Hepatocyte (in vitro differentiated cells): ENCODE data around the gene FIBCD1. TPM values are rescaled to one million over a fixed set of nuclear protein-coding genes. Genes with fewer than 3 reads are reported as not detected.

Experiments
- DNase-seq: peaks from one replicate; pipeline ENCODE4 v3.0.0-alpha.2; 2016; ENCODE audit warnings: low spot score
- H2AFZ ChIP-seq: fragments of 200-600 bp; sonication (generic); 2 replicates; pipeline ENCODE4 v1.6.0; 2016; ENCODE audit warnings: antibody characterized with exemption, mild to moderate bottlenecking
- H3K27ac ChIP-seq: fragments of 200-600 bp; sonication (generic); 2 replicates; pipeline ENCODE4 v1.5.1; 2016; ENCODE audit warnings: mild to moderate bottlenecking
- H3K27me3 ChIP-seq: fragments of 200-600 bp; sonication (generic); 2 replicates; pipeline ENCODE4 v1.6.1; 2016
- H3K36me3 ChIP-seq: fragments of 200-600 bp; sonication (generic); replicated peaks from 2 replicates; pipeline ENCODE4 v1.5.1; 2016; ENCODE audit warnings: low read depth; ENCODE audit not compliant: insufficient read depth
- H3K4me1 ChIP-seq: fragments of 200-600 bp; sonication (generic); 2 replicates; pipeline ENCODE4 v1.5.1; 2016; ENCODE audit warnings: mild to moderate bottlenecking, moderate library complexity; ENCODE audit not compliant: insufficient read depth
- H3K4me2 ChIP-seq: fragments of 200-600 bp; sonication (generic); 2 replicates; pipeline ENCODE4 v1.6.0; 2016
- H3K4me3 ChIP-seq: fragments of 200-600 bp; sonication (generic); 2 replicates; pipeline ENCODE4 v1.5.1; 2016; ENCODE audit warnings: mild to moderate bottlenecking
- H3K79me2 ChIP-seq: fragments of 200-600 bp; sonication (generic); 2 replicates; pipeline ENCODE4 v1.6.0; 2017; ENCODE audit warnings: mild to moderate bottlenecking
- H3K9me2 ChIP-seq: fragments of 200-600 bp; sonication (generic); replicated peaks from 2 replicates; pipeline ENCODE4 v1.6.0; 2017; ENCODE audit warnings: mild to moderate bottlenecking; ENCODE audit not compliant: insufficient read depth
- H3K9me3 ChIP-seq: fragments of 200-600 bp; sonication (generic); 2 replicates; pipeline ENCODE4 v1.5.1; 2016; ENCODE audit warnings: low read depth, mild to moderate bottlenecking
- H4K20me1 ChIP-seq: fragments of 200-600 bp; sonication (generic); 2 replicates; pipeline ENCODE4 v1.6.0; 2016; ENCODE audit warnings: mild to moderate bottlenecking; ENCODE audit not compliant: insufficient read depth, poor library complexity, severe bottlenecking
- EZH2 ChIP-seq: fragments of 200-600 bp; sonication (generic); IDR thresholded peaks from 2 replicates; pipeline ENCODE4 v1.6.1; 2016; ENCODE audit warnings: antibody characterized with exemption, mild to moderate bottlenecking, borderline replicate concordance
- EZH2phosphoT487 ChIP-seq: fragments of 200-600 bp; sonication (generic); IDR thresholded peaks from one replicate; pipeline ENCODE4 v1.6.1; 2018; ENCODE audit warnings: antibody characterized with exemption, mild to moderate bottlenecking, low read depth, moderate library complexity; ENCODE audit not compliant: unreplicated experiment, severe bottlenecking
- WGBS: methylation state at CpG from one replicate; pipeline ENCODE4 v1.1.6; 2016; ENCODE audit warnings: low lambda C conversion rate; ENCODE audit errors: missing lambda C conversion rate; 5-methylcytosine and 5-hydroxymethylcytosine counted together
- polyA plus RNA-seq: library from polyadenylated mRNA; unstranded; fragments of >200 nt; fragmentation: Nextera tagmentation; extraction: Ambion mirVana; gene quantifications from 2 replicates; pipeline ENCODE4 v1.2.1, GENCODE V29; 2016
- total RNA-seq: library from RNA; depleted of rRNA; stranded (reverse); fragments of >200 nt; gene quantifications from 2 replicates; pipeline ENCODE4 v1.2.3, GENCODE V29; 2014
- TF ChIP-seq, protein P1 (sequence below): fragments of 200-600 bp; sonication (generic); IDR thresholded peaks from 2 replicates; pipeline ENCODE4 v1.5.1; 2016; ENCODE audit warnings: antibody characterized with exemption, mild to moderate bottlenecking; ENCODE audit not compliant: poor library complexity

Gene FIBCD1
- total and polyA plus RNA-seq, 2 experiments from 2014 or later, result 0.33 TPM; not detected in 1

DNA sequence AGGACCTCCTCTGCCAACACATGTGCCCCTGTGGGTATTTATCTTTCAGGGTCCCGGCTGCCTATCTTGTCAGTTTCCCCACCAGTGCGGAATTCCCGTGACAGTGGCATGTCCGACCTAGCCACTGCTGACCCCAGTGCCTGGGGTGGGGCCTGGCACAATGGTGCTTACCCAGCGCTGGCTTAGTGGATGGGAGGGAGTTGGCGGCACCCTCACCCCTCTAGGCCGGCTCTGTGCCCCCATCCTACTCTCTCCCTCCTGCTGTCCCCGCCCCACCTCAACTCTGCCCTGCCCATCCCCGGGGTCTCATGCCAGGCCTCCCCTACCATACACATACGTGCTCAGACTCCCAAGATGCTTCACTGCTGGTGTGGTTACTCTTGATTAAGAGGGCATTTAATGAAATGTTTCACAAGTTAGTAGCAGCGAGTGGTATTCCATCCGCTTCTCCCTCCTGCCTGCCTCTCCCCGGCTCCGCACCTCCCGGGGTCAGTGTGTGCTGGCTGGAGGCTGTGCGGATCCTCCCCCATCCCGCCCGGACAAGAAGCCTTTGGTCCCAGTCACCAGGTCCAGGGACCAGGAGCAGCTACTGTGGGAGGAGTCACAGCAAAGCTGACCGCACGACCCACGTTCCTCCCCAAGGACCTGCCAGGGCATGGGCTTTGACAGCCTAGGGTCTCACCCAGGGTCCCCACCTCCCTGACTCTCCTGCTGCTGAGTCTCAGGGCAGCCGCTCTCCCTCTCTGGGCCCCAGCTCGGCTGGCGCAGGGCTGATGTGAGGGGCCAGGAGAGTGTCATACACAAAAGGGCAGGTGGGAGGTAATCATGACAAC, 32.9 kb downstream of the FIBCD1 start:
- H3K4me3 ChIP-seq, result no peak overlapping the region
- H3K27me3 ChIP-seq, result no peaks in the 10 kb centered on the region
- TF ChIP-seq EZH2phosphoT487, result no peak
- TF ChIP-seq, protein P1, sequence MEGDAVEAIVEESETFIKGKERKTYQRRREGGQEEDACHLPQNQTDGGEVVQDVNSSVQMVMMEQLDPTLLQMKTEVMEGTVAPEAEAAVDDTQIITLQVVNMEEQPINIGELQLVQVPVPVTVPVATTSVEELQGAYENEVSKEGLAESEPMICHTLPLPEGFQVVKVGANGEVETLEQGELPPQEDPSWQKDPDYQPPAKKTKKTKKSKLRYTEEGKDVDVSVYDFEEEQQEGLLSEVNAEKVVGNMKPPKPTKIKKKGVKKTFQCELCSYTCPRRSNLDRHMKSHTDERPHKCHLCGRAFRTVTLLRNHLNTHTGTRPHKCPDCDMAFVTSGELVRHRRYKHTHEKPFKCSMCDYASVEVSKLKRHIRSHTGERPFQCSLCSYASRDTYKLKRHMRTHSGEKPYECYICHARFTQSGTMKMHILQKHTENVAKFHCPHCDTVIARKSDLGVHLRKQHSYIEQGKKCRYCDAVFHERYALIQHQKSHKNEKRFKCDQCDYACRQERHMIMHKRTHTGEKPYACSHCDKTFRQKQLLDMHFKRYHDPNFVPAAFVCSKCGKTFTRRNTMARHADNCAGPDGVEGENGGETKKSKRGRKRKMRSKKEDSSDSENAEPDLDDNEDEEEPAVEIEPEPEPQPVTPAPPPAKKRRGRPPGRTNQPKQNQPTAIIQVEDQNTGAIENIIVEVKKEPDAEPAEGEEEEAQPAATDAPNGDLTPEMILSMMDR, result no peak
- TF ChIP-seq EZH2, result no peak
- H3K36me3 ChIP-seq, result no peaks in the 10 kb centered on the region
- no peaks in the 10 kb centered on the region for H3K9me2 ChIP-seq
- no peaks in the 10 kb centered on the region for H3K9me3 ChIP-seq
- DNase-seq, result no peak
- H3K79me2 ChIP-seq, result no peaks in the 10 kb centered on the region
- H3K4me1 ChIP-seq, result no peaks in the 10 kb centered on the region
- 91% methylated on average over 22 of the region's 24 CpGs for WGBS
- H2AFZ ChIP-seq, result no peak overlapping the region
- no peak overlapping the region for H3K4me2 ChIP-seq
- no peak overlapping the region for H3K27ac ChIP-seq
- no peaks in the 10 kb centered on the region for H4K20me1 ChIP-seq

DNA sequence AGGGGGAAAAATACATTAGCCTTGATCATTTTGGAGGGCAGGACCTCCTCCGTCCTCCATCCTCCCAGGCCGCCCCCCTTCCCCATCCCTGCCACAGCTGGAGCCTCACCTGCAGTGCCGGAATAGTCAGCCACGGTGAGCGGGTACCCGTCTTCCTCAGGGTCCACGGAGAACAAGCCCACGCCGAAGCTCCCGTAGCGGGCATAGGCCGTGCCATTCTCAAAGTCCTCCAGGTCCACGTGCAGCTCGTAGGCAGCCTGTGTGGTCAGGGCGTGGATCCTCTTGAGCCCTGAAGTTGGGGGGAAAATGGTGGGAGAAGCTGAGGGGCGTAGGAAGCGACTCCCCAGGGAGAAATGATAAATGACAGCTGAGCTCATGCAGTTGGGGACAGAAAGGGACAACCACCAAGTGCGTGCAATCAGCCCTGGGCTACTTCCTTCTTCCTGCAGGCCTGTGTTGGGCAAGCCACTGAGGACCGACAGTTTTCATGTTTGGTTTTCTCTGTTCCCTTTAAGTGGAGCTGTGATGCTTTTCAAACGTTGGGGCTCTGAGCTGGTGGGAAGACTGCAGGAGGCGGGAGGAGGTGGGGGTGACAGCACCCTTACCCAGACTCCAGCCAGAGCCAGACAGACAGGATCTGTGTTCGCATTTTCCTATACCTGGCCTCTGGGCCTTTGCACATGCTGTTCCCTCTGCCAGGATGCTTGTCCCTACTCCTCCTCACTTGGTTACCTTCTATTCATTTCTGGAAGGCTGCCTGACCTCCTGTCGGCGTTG, 33.7 kb downstream of the FIBCD1 start:
- no peak for TF ChIP-seq EZH2phosphoT487
- TF ChIP-seq EZH2, result no peak
- TF ChIP-seq, protein P1, result no peak
- Histone ChIP-seq H3K79me2 (no peaks in the 10 kb centered on the region), H3K36me3 (no peaks in the 10 kb centered on the region), H3K9me2 (no peaks in the 10 kb centered on the region), H3K4me3 (no peak overlapping the region), H3K27me3 (no peaks in the 10 kb centered on the region), H3K27ac (no peak overlapping the region), H4K20me1 (no peaks in the 10 kb centered on the region), H3K4me1 (no peaks in the 10 kb centered on the region), H3K4me2 (no peak overlapping the region), H3K9me3 (no peaks in the 10 kb centered on the region), H2AFZ (no peak overlapping the region)
- 93% methylated on average over 24 of the region's 24 CpGs for WGBS
- DNase-seq, result no peak

DNA sequence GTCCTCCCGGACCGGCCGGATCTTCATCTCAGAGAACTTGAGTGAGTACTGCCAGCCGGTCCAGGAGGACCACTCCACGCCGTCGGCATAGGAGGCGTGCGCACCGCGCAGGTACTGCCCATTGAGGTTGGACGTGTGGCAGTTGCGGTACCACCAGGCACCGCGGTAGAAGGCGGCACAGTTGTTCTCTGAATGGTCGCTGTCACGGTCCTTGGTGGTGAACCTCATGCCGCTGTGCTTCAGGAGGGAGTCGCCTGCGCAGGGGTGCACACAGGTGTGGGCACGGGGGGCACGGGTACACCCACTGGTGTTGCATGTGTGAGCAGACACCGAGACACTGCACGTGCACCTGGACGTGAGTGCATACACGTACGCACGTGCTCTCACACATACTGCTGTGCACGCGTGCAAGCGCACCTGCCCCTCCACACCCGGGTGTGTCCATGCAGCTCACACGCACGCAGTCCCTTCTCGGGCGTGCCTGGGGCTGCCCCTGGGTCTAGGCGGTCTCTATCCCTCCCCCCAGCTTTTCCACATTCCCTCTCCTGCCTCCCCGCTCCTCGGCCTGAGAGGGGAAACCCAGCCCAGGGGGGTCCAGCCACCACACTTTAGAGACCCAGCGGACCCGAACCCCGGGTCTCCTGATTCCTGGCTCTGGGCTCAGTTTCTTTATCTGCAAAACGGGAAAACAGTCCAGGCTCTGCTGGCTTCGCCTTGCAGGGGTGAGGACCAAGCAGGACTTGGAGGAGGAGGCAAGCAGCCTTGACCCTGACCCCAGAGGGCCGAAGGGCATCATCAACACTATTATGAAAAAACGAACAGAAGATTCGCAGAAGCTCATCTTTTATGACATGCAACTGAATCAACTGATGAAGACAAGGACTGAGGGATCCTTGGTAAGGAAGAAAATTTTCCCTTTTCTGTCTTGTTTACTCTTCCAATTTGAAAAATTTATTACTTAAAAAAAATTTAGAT, 34.7 kb downstream of the FIBCD1 start:
- Histone ChIP-seq H4K20me1 (no peaks in the 10 kb centered on the region), H3K27me3 (no peaks in the 10 kb centered on the region), H3K9me2 (no peaks in the 10 kb centered on the region), H3K9me3 (no peaks in the 10 kb centered on the region), H3K27ac (no peak overlapping the region), H3K4me1 (no peaks in the 10 kb centered on the region), H3K79me2 (no peaks in the 10 kb centered on the region), H3K36me3 (no peaks in the 10 kb centered on the region), H2AFZ (no peak overlapping the region), H3K4me2 (no peak overlapping the region), H3K4me3 (no peak overlapping the region)
- WGBS, result 95% methylated on average over 46 of the region's 48 CpGs
- no peak for DNase-seq
- TF ChIP-seq, protein P1, result no peak
- no peak for TF ChIP-seq EZH2phosphoT487
- no peak for TF ChIP-seq EZH2
